RCC 7860 (cell line): Measurements from ENCODE around the gene EPHB6.

ENCODE experiments used
- DNase-seq: peaks from one replicate; pipeline ENCODE4 v3.0.0-alpha.2; 2015; ENCODE audit warnings: low spot score
- FAIRE-seq: peaks from 2 replicates; lab custom pipeline; 2012; peaks lifted over from hg19 to GRCh38; lab: Jason Lieb, UNC

Gene EPHB6

GRCh38 chr7:142916508-142916907 is 61.6 kb downstream of the EPHB6 start:
- no peak for FAIRE-seq
- DNase-seq, result no peak

DNA sequence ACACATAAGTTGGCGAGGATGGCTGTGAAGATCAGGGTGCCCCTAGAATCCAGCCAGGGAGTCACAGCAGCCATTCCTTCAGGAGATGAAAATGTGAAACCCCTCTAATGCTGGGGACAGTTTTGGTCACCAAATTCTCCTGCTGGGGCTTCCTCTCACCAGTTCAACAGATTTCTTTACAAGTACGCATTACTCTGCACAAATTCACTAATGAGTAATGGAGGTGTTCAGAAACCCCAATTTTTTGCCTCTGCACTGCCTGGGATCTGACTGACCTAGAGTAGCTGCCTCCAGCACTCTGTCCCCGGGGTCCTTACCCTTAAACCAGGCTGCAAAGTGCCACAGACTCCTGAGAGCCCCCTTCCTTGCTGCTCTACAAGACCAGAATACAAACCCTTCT is 62.6 kb downstream of the EPHB6 start:
- FAIRE-seq (no peak), DNase-seq (no peak)

DNA sequence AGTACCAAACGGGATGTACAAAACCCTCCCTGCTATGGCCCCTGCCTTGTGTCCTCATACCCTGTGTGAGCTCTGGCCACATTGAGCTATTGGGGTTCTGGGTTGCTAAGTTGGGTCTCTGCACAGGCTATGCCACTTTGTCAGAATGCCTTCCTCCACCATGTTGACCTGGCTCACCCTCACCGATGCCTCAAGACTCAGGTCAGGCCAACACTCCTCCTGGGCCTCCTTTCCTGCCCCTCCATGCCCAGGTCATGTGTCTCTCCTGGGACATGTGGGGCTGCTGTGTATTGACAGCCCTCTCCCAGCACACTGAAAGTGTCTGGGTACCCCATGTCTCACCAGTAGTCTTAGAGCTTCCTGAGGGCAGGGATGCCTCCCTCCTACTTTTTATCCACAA is 64.0 kb downstream of the EPHB6 start:
- FAIRE-seq, result no peak
- no peak for DNase-seq

GRCh38 chr7:142919656-142920055 is 64.8 kb downstream of the EPHB6 start:
- no peak for FAIRE-seq
- no peak for DNase-seq
